NCI-H2227 (cell line): ENCODE results near the gene AMBRA1.
A peak's percentile ranks its signal among the peaks of the same experiment; 100 is the strongest.

ENCODE experiments used
- DNase-seq: peaks from one replicate; lab custom pipeline; 2025; ENCODE audit not compliant: unreplicated experiment; lab: John Stamatoyannopoulos, UW

The AMBRA1 gene

DNA sequence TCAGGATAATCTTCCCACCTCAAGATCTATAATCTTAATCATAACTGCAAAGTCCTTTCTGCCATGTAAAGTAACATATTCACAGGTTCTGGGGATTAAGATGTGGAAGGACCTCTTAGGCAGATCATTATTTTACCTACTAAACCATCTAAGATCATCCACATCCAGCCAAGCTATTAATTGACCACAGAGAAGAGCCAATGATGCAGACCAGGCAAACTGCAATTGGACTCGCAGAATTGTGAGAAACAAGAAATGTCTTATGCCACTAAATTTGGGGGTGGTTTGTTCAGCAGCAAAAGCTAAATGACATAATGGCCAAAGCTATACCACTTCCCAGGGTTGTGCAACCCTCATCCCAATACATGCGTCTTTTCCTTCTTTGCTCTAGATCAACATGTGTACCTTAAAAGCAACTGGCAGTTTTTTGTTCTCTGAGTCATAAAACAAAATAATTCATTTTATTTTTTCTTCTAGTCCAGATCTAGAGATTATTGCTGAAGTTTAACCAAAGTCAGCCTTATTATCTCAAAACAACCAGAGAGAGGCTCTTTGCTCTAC is 113.6 kb downstream of the AMBRA1 start:
- DNase-seq: no peak

- no peak for DNase-seq
These were observed 114.2 kb downstream of the AMBRA1 start for GRCh38 chr11:46479601-46480000.

- no peak for DNase-seq
These were observed 115.6 kb downstream of the AMBRA1 start for GRCh38 chr11:46478196-46478595.

DNA sequence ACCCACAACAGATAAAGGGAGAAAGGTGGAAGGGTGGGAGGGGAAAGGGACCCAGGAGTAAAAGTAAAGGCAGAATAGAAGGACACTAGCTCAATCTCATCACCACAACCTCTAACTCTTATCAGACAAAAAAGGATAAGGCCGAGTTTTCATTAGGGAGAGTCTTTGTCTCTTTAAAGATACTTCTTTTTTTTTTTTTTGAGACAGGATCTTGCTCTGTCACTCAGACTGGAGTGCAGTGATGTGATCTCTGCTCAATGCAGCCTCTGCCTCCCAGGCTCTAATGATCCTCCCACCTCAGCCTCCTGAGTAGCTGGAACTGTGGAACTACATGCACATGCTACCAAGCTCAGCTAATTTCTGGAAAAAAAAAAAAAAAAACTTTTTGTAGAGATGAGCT is 116.7 kb downstream of the AMBRA1 start:
- no peak for DNase-seq

GRCh38 chr11:46475926-46476545 is 117.8 kb downstream of the AMBRA1 start:
- no peak for DNase-seq

DNA sequence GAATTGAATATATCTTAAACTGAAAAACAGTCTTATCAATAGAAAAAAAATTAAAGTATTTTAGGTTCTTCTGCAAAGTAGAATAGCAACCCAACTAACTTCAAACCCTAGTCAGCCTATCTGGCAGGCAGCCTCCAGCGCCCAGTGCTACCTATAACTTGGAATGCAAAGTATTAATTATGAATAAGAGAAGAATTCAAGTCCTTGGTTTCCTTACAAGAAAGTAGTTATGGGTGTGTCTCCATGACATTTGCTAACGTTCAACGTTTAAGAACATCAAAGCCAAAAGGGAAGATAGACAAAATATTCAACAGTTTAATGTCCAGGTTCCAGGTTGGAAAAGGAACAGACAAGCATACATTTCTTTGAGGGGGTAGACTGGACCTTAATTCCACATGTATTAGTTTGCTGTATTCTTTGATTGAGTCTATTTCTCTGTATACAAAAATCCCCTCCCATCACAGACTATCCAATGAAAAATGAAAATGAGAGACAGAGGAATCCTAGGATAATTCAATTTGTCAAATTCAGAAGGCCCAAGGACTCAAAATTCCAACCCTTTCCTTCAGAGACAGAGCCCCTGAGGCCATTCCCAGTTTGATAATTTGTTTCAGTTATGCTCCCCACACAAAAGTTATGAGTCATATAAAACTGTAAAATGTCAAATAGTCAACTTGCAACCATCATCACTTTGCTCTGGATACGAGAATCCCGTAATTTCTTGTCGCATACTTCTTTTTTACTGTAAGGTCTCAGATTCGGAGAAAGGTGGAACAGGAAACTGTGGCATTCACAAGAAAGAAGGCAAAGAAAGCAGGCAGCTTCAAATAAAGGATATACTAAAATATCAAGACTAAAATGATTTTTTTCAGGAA is 118.5 kb downstream of the AMBRA1 start:
- DNase-seq: no peak

GRCh38 chr11:46472662-46472994 is 121.2 kb downstream of the AMBRA1 start:
- DNase-seq: no peak

DNA sequence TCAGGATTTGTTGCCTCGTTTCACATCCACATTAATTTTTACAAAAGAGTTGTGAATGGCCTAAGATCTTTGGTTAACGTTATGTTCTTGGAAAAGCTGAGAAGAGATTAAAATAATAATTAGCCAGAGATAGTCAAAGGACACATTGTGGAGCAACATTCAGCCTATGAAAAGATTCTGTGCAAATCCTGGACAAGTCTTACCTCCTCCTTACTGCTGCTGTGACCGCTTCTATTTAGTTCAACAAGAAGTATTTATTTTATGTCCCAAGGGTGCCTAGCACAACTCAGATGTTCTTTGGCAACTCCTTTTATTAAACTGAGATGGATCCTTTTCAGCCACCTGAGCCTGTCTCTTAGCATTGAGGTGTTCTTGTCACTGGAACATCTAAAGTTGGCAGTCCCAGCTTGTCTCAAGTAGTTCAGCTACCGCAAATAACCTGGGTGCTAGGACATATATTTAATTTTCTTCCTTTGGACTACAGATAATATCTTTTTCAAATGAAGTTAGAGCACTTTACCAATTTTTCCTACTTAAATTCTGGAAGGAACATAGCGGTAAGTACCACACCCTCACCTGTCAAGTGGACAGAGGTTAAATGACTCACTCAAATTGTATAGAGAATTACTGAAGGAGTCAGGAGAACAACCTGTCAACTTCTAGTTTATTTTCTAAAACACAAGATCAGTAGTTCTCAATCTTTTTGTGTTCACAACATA is 121.7 kb downstream of the AMBRA1 start:
- no peak for DNase-seq

- DNase-seq: no peak
These were observed 123.9 kb downstream of the AMBRA1 start for GRCh38 chr11:46469926-46470325.

- DNase-seq: no peak
These were observed 128.1 kb downstream of the AMBRA1 start for GRCh38 chr11:46465683-46466082.

GRCh38 chr11:46463701-46464421 is 130.0 kb downstream of the AMBRA1 start:
- DNase-seq: no peak

DNA sequence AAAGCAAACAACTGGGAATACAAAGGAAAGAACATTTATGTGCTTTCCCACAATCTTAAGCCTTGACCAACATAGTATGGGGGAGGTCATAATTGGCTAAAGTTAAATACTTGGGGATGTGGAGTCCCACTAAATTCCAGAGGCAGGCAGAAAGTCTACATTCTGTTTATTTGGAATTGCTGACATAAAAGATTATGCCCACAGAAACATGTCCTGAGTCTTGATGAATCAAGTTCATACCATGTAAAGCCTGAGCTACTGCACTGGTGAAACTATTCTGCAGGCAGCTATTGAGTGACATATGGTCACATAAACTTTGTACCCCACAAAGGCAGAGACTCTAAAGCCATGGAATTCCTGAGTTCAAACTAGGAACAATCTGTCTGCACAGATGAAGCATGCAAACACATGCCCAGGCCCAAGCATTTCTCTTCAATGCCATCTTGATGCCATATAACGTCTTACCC is 132.3 kb downstream of the AMBRA1 start:
- DNase-seq: no peak

DNA sequence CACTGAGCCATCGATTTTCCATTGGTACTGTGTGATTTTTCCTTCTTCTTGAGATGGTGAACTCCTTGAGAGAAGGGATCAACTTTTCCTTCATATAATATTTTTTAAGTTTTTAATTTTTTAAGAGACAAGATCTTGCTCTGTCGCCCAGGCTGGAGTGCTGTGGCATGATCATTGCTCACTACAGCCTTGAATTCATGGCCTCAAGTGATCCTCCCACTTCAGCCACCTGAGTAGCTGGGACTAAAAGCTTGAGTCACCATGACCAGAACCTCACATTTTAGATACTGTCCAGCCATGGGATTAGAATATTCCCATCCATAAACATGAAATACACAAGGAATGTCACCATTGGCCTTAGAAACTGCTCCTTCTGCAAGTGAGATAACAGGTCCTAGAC is 135.3 kb downstream of the AMBRA1 start:
- no peak for DNase-seq

DNA sequence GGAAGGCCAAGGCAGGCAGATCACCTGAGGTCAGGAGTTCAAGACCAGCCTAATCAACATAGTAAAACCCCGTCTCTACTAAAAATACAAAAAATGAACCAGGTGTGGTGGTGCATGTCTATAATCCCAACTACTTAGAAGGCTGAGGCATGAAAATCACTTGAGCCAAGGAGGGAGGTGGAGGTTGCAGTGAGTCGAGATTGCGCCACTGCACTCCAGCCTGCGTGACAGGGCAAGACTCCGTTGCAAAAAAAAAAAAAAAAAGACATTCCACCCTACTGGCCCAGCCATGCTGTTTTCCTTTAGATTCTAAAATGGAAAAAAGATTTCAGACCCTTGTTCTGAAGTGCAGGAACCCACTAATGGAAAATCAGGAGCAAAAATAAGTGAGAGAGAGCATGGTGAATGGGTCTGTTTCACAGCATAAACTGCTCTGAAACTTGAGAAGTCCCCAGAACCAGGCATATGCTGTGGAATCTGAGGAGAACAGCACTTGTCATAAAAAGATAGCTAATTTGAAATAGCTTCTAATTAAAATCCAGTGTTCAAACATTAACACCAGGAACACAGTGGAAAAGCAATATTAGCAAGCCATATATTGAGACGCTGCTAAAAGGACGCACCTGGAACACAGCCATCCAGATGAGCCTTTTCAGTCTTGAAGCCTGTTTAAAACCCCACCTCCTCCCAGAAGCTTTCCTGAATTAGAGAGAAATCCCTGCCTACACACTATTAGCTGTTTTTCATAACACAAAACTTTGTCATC is 136.0 kb downstream of the AMBRA1 start:
- DNase-seq: no peak

- no peak for DNase-seq
These were observed 136.8 kb downstream of the AMBRA1 start for GRCh38 chr11:46457021-46457420.

GRCh38 chr11:46456269-46457001 is 137.4 kb downstream of the AMBRA1 start:
- DNase-seq: peak; percentile 60

DNA sequence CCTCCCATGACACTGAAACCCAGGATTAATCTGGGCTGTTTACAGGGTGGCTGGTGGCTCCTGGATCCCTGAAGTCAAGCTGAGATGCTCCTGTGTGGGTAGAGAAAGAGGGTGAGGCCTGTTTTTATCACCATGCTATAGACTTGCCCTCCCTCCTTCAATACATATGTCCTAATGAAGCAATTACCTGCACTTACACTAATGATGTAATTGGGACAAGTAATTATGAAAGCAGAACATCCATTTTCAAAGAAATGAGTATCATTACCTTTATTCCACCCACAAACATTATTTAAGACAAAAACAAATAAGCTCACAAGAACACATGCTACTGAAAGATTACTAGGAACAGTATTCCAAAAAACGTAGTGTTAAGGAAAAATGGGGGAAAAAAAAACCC is 138.0 kb downstream of the AMBRA1 start:
- DNase-seq: no peak

- DNase-seq: no peak
These were observed 140.8 kb downstream of the AMBRA1 start for GRCh38 chr11:46452918-46453517.

GRCh38 chr11:46451759-46452158 is 142.1 kb downstream of the AMBRA1 start:
- no peak for DNase-seq
